Measurements from ENCODE around the gene NUDT1. TPM values are rescaled to one million over a fixed set of nuclear protein-coding genes. Genes with fewer than 3 reads are reported as not detected.
A peak's percentile ranks its signal among the peaks of the same experiment; 100 is the strongest.

Gene NUDT1
- total RNA-seq (29.7 TPM), polyA plus RNA-seq (ENCODE audit: insufficient read depth in 1 of 8, insufficient read length in 8 of 8, low replicate concordance in 1 of 8) (10 to 100 TPM; 17.3 to 29.8 (median 22.9) TPM)
- long read RNA-seq, donor 1, transcript NUDT1-203 (4 exons, 662 nt), result major isoform, 5 of 8 reads
- long read RNA-seq, donor 1, partial matches to known transcripts, result 0 of 8 reads
- long read RNA-seq, donor 1, other reads (novel, unspliced or antisense), result 0 of 8 reads
- long read RNA-seq, donor 2, result 0 reads
- long read RNA-seq, donor 3, partial matches to known transcripts, result 0 of 4 reads
- long read RNA-seq, donor 3, other reads (novel, unspliced or antisense), result 0 of 4 reads
- long read RNA-seq, donor 4, partial matches to known transcripts, result 0 of 6 reads
- long read RNA-seq, donor 4, other reads (novel, unspliced or antisense), result 0 of 6 reads
- long read RNA-seq, donor 5, transcript NUDT1-206 (3 exons, 714 nt), result minor isoform, 7 of 24 reads
- long read RNA-seq, donor 5, transcript NUDT1-203 (4 exons, 662 nt), result major isoform, 15 of 24 reads
- long read RNA-seq, donor 5, partial matches to known transcripts, result 0 of 24 reads
- long read RNA-seq, donor 5, other reads (novel, unspliced or antisense), result 0 of 24 reads
- long read RNA-seq, donor 6, transcript NUDT1-206 (3 exons, 714 nt), result major isoform, 7 of 12 reads
- long read RNA-seq, donor 6, partial matches to known transcripts, result 0 of 12 reads
- long read RNA-seq, donor 6, other reads (novel, unspliced or antisense), result 0 of 12 reads
- long read RNA-seq, donor 7, transcript NUDT1-203 (4 exons, 662 nt), result minor isoform, 6 of 17 reads
- long read RNA-seq, donor 7, transcript NUDT1-206 (3 exons, 714 nt), result major isoform, 10 of 17 reads
- long read RNA-seq, donor 7, partial matches to known transcripts, result 0 of 17 reads
- long read RNA-seq, donor 7, other reads (novel, unspliced or antisense), result 0 of 17 reads
- long read RNA-seq, donor 8, transcript NUDT1-206 (3 exons, 714 nt), result major isoform, 5 of 7 reads
- long read RNA-seq, donor 8, partial matches to known transcripts, result 0 of 7 reads
- long read RNA-seq, donor 8, other reads (novel, unspliced or antisense), result 0 of 7 reads
- long read RNA-seq, donor 9, transcript NUDT1-206 (3 exons, 714 nt), result major isoform, 6 of 10 reads
- long read RNA-seq, donor 9, partial matches to known transcripts, result 0 of 10 reads
- long read RNA-seq, donor 9, other reads (novel, unspliced or antisense), result 0 of 10 reads
- long read RNA-seq, donor 10, transcript NUDT1-203 (4 exons, 662 nt), result major isoform, 8 of 18 reads
- long read RNA-seq, donor 10, transcript NUDT1-206 (3 exons, 714 nt), result major isoform, 8 of 18 reads
- long read RNA-seq, donor 10, partial matches to known transcripts, result 0 of 18 reads
- long read RNA-seq, donor 10, other reads (novel, unspliced or antisense), result 0 of 18 reads
- long read RNA-seq, donor 11, partial matches to known transcripts, result 0 of 6 reads
- long read RNA-seq, donor 11, other reads (novel, unspliced or antisense), result 0 of 6 reads

DNA sequence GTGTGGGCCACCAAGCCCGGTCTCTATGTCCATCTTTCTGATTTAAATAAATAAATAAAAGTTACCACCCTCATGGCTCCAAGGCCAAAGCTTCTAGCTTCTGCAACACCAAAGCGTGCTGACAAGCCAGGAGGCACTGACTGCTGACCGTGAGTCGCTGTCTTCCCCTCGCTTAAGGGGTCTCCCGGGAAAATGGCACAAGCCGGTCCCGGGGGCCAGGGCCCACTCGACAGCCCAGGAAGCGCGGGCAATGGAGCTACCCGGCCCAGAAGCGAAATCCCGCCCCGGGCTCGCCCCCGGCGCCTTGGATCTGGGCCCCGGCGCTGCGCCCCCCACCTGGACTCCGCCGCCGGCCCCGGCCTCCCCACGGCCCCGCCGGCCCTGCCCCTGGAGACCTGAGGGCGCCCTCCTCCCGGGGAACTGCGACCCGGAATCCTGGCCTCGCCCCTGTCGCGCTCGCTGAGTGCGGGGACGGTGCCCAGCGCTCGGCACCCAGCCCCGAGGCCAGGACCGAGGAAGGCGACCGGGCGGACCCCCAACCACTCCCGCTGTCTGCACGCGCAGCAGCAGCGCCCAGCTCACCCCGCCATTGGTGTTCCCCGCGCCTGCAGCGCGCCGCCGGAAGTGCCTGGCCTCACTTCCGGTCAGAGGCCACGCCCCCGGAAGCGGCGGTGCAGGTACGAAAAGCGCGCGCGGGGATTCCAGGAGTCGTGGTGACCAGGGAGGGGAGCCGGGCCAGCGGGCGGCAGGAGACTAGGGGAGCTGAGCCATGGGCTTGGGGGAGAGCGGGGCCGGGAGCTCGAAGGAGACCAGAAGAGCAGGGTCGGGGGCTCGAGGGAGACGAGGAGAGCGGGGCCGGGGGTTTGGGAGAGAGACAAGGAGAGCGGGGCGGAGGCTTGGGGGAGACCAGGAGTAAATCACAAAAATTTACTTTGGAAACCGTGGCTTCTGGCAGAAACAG is at the start of gene NUDT1, which contains the start of gene MRM2:
Gene NUDT1 (plus strand): TSS at position 647 of the 961 bp plus-strand sequence. CDS start 2,349 bp downstream, outside the sequence.
Gene MRM2 (minus strand): TSS at position 626 of the 961 bp plus-strand sequence. CDS start 36 bp downstream, at position 590.
- under 1% methylated on average over 79 of the region's 81 CpGs for WGBS (ENCODE audit: insufficient coverage)

DNA sequence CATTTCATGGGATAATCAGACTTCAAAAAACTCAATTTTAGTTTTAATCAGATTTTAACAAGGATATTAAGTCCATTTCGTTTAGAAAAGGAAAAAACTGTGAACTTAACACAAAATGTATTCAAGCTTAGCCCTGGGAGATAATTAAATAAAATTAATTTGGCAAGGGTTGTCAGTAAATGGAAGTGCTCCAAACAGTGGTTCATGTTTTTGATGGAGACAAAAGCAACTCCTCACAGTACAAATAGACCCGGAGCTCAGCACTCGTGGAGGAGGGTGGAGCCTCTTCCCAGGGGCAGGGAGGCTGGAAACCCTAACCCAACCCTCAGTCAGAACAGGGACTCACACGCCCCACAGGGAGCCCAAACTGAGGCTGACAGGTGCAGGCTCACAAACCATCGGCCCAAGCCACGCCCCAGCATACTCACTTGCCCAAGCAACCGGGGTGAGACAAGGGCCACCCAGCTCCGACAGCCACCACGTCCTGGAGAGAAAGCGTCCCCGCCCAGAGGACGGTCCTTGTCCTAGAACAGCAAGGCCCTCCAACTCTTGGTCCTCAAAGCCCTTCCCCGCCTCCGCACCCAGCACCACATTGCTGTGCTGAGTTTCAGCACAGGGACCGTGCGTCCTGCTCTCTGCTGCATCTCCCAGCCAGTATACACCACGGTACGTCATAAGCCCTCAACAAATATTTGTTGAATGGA is 49.0 kb upstream of the NUDT1 start:
- H3K9me3 ChIP-seq (replicated peaks; ENCODE audit: control insufficient read depth, low read depth, low read length), result peaks cover 2% of the 10 kb centered on the region
- 78% methylated on average over 16 of the region's 18 CpGs for WGBS (ENCODE audit: insufficient coverage)
- H3K27ac ChIP-seq (ENCODE audit: low read length), result peak overlapping the region; percentile 52
- no peak overlapping the region for H3K4me3 ChIP-seq (ENCODE audit: low read length)
- H3K36me3 ChIP-seq (ENCODE audit: control insufficient read depth, insufficient read depth, low read length), result peaks cover 7% of the 10 kb centered on the region
- peaks cover 43% of the 10 kb centered on the region for H3K4me1 ChIP-seq (ENCODE audit: control insufficient read depth, insufficient read depth, low read length)
- DNase-seq, result peak; percentile 67
- no peaks in the 10 kb centered on the region for H3K27me3 ChIP-seq (ENCODE audit: control insufficient read depth, insufficient read depth, low read length)

More for the DNA sequence above, at the start of gene NUDT1, which contains the start of gene MRM2:
- peak within 1 kb of the TSS; percentile 89 for H3K4me3 ChIP-seq (ENCODE audit: low read length)
- H3K36me3 ChIP-seq (ENCODE audit: control insufficient read depth, insufficient read depth, low read length), result peaks cover 33% of the 10 kb centered on the region
- DNase-seq, result peak; percentile 87
- peaks cover 34% of the 10 kb centered on the region for H3K4me1 ChIP-seq (ENCODE audit: control insufficient read depth, insufficient read depth, low read length)
- H3K27me3 ChIP-seq (ENCODE audit: control insufficient read depth, insufficient read depth, low read length), result no peaks in the 10 kb centered on the region
- H3K27ac ChIP-seq (ENCODE audit: low read length), result peak within 1 kb of the TSS; percentile 72
- no peaks in the 10 kb centered on the region for H3K9me3 ChIP-seq (replicated peaks; ENCODE audit: control insufficient read depth, low read depth, low read length)

DNA sequence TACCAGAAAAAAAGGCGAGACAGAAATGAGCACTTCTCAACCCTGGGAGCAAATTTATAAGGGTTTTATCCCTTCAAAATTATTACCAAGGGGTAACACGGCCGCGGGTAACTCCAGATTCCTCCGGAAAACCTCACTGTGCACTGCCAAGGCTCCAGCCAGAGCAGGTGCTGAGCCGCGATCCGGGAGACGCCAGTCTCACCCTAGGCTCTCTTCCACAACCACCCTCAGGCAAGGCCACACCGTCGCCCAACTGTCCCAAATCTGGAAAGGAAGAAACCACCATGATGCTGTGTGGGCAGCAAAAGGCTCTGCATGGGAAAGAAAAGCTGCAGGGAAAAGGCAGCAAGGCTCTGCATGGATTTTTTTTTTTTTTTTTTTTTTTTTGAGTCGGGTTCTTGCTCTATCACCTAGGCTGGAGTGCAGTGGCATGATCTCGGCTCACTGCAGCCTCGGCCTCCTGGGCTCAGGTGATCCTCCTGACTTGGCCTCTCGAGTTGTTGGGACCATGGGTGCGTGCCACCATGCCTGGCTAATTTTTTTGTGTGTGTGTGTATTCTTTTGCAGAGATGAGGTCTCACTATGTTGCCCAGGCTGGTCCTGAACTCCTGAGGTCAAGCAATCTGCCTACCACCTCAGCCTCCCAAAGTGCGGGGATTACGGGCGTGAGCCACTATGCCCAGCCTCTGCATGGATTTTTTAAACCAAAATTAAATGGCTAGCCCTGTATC is 48.3 kb upstream of the NUDT1 start:
- DNase-seq, result no peak
- no peak overlapping the region for H3K4me3 ChIP-seq (ENCODE audit: low read length)
- H3K36me3 ChIP-seq (ENCODE audit: control insufficient read depth, insufficient read depth, low read length), result peaks cover 11% of the 10 kb centered on the region
- peak overlapping the region; percentile 52 for H3K27ac ChIP-seq (ENCODE audit: low read length)
- H3K27me3 ChIP-seq (ENCODE audit: control insufficient read depth, insufficient read depth, low read length), result no peaks in the 10 kb centered on the region
- WGBS (ENCODE audit: insufficient coverage), result 92% methylated on average over 8 of the region's 19 CpGs
- peaks cover 2% of the 10 kb centered on the region for H3K9me3 ChIP-seq (replicated peaks; ENCODE audit: control insufficient read depth, low read depth, low read length)
- H3K4me1 ChIP-seq (ENCODE audit: control insufficient read depth, insufficient read depth, low read length), result peaks cover 48% of the 10 kb centered on the region

DNA sequence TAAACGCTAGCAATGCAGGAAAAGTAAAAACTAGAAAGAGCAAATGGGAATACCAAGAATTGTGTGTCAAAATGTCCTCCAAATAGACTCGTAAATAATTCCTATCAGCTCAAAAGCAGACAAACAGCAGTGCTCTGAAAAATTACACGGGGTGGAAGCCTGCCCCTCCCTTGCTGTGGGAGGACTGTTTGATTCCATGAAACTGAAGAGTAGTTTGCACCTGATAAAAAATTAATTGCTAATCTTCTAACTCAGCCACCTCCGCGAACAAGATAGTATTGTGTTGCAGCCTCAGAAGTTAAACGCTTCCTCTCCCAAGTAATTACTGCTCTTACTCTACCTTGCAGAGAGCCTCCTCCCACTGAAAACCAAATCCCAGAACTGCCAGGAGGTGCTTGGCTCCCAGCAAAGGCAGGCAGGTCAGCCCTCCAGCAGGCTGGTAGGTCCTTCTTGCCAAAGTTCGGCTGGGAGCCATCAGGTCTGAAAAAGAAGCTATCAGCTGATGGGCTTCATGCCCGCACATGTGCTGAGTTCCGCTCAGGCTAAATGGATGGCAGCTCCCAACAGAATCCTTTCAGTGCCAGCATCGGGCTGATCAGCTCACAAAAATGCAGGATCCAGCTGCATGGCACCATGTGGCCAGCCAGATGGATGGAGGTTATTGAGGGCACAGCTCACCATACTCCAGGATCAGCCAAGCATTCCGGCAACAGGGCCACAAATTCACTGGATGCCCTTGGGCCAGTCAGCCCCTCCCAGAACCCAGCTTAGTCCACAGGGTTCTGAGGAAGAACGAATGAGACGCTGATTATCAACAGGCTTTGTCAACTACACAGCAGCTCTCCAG is 46.4 kb upstream of the NUDT1 start:
- peaks cover 25% of the 10 kb centered on the region for H3K36me3 ChIP-seq (ENCODE audit: control insufficient read depth, insufficient read depth, low read length)

DNA sequence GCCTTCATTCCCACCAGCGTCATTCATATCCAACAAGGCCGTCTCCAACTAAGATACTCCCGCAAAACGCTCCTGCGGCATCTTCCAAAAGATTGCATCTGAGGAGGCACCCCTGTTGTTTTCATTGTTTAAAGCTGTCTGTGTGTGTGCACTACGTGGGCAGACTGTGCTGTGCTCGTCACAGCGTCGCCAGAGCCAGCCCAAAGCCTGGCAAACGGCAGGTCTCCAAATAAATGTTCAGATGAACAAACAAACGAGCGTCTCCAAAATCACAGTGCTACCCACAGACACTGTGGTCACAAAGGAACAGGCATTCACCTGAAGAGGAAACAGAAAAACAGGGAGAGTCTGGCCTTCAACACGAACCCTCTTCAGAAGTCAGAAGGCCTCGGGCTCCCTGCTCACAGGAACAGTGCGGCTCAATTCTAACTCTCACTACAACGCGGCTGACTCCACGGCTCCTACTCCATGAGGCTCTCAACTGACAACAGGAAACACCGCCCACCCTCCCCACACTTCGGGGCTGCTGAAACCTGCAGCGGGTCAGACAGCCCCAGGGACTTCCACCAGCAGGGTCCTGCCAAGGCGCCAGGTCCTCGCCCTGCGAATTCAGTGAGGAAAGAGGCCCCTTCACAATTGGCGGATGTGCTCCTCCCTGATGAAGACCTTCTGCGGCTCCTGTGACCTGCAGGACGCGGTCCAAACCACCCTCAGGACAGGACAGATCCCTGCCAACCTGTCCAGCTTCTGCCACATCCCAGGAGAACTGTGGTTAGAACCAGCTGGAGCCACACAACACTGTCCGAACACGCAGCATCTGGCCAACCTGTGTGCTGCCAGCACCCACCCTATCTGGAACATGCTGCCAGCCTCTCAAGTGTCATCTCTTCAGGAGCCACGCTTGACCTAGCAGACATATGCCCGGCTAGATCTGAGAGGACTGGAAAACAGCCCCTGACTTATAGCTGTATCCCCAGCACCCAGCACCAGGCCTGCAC is 45.3 kb upstream of the NUDT1 start:
- Histone ChIP-seq H3K9me3 (replicated peaks; ENCODE audit: control insufficient read depth, low read depth, low read length) (peaks cover 2% of the 10 kb centered on the region), H3K36me3 (ENCODE audit: control insufficient read depth, insufficient read depth, low read length) (peaks cover 27% of the 10 kb centered on the region), H3K27me3 (ENCODE audit: control insufficient read depth, insufficient read depth, low read length) (no peaks in the 10 kb centered on the region), H3K4me1 (ENCODE audit: control insufficient read depth, insufficient read depth, low read length) (peaks cover 57% of the 10 kb centered on the region), H3K27ac (ENCODE audit: low read length) (peak overlapping the region; percentile 39), H3K4me3 (ENCODE audit: low read length) (no peak overlapping the region)
- 78% methylated on average over 27 of the region's 32 CpGs for WGBS (ENCODE audit: insufficient coverage)
- DNase-seq, result no peak

More for the DNA sequence above, 46.4 kb upstream of the NUDT1 start:
- Histone ChIP-seq H3K27me3 (ENCODE audit: control insufficient read depth, insufficient read depth, low read length) (no peaks in the 10 kb centered on the region), H3K4me1 (ENCODE audit: control insufficient read depth, insufficient read depth, low read length) (peaks cover 48% of the 10 kb centered on the region), H3K9me3 (replicated peaks; ENCODE audit: control insufficient read depth, low read depth, low read length) (peaks cover 2% of the 10 kb centered on the region), H3K4me3 (ENCODE audit: low read length) (no peak overlapping the region), H3K27ac (ENCODE audit: low read length) (peak overlapping the region; percentile 39)
- DNase-seq, result peak; percentile 88
- WGBS (ENCODE audit: insufficient coverage), result 88% methylated on average over 8 of the region's 13 CpGs

DNA sequence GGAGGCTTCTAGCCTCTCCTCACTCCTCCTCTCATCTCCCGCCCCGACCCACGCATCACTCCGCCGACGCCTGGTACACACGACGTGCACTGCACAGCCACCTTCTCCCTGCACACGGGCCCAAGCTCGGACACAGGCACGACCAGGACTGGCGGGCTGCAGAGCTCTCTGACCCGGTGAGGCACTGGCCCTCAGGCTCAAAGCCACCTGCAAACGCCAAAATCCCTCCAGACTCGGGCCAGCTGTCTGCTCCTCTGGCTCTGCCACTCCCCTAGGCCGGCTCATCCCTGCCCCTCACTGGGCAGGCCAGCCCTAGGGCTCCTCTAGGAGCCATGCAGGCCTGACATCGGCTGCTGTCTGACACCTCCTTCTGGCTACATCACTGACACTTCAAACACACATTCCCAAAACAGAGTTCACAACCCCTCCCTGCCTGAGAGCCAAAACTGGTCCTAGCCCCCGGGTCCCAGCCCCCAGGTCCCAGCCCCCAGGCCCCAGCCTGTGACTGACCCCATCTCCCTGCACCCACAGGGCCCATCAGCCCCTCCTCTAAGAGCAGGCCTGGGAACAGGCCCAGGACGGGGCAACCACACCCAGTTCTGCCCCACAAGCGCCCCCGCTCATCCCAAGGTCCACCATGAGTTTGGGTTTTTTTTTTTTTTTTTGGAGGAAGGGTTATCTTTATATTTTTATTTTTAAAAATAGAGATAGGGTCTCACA is 44.4 kb upstream of the NUDT1 start:
- no peaks in the 10 kb centered on the region for H3K27me3 ChIP-seq (ENCODE audit: control insufficient read depth, insufficient read depth, low read length)
- no peak overlapping the region for H3K4me3 ChIP-seq (ENCODE audit: low read length)
- 70% methylated on average over 15 of the region's 21 CpGs for WGBS (ENCODE audit: insufficient coverage)
- DNase-seq, result no peak
- peaks cover 2% of the 10 kb centered on the region for H3K9me3 ChIP-seq (replicated peaks; ENCODE audit: control insufficient read depth, low read depth, low read length)
- H3K4me1 ChIP-seq (ENCODE audit: control insufficient read depth, insufficient read depth, low read length), result peaks cover 63% of the 10 kb centered on the region
- peaks cover 27% of the 10 kb centered on the region for H3K36me3 ChIP-seq (ENCODE audit: control insufficient read depth, insufficient read depth, low read length)
- no peak overlapping the region for H3K27ac ChIP-seq (ENCODE audit: low read length)
